Thoracic aorta (tissue), 2 donors: ENCODE results near the gene ASB1. TPM values are rescaled to one million over a fixed set of nuclear protein-coding genes. Genes with fewer than 3 reads are reported as not detected.

Source experiments
- ATAC-seq: fragments of 150-250 bp; one replicate; pipeline ENCODE4 v1.8.0; 2017; ENCODE audit warnings: low read depth; ENCODE audit not compliant: insufficient number of reproducible peaks, low FRiP score
- DNase-seq: peaks from one replicate; pipeline ENCODE4 v3.0.0-alpha.2; 2020; ENCODE audit warnings: low spot score
- H3K27ac ChIP-seq, 2 donors: fragments of 200-600 bp; sonication (generic); 1 replicate in 1 of 2; 2 replicates in 1 of 2; pipeline ENCODE4 v1.5.1; 2016; ENCODE audit warnings: mild to moderate bottlenecking in 2 of 2, moderate library complexity in 2 of 2
- H3K27me3 ChIP-seq: fragments of 200-600 bp; sonication (generic); replicated peaks from 2 replicates; pipeline ENCODE4 v1.6.0; 2016; ENCODE audit warnings: mild to moderate bottlenecking; ENCODE audit not compliant: insufficient read depth
- H3K36me3 ChIP-seq: fragments of 200-600 bp; sonication (generic); one replicate; pipeline ENCODE4 v1.5.1; 2016
- H3K4me1 ChIP-seq, 2 donors: fragments of 200-600 bp; sonication (generic); 1 replicate in 1 of 2; 2 replicates in 1 of 2; pipeline versions ENCODE4 v1.5.1 to v1.6.0; 2016; ENCODE audit warnings: low read depth in 2 of 2, mild to moderate bottlenecking in 1 of 2; ENCODE audit not compliant: control insufficient read depth in 1 of 2
- H3K4me3 ChIP-seq: fragments of 200-600 bp; sonication (generic); 2 replicates; pipeline ENCODE4 v1.5.1; 2016; ENCODE audit warnings: mild to moderate bottlenecking
- H3K9me3 ChIP-seq: fragments of 200-600 bp; sonication (generic); 2 replicates; pipeline ENCODE4 v1.5.1; 2016
- CTCF ChIP-seq: fragments of 200-600 bp; sonication (generic); IDR thresholded peaks from one replicate; pipeline ENCODE4 v1.5.1; 2019; ENCODE audit warnings: antibody characterized with exemption
- total RNA-seq, 2 donors: library from RNA; depleted of rRNA; stranded (reverse); fragments of >200 nt; gene quantifications; one replicate each; pipeline versions ENCODE4 v1.1.0 to v1.2.3, GENCODE V29; 2016

The ASB1 gene
- total RNA-seq, 2 donors from 2014 or later = 30.3 to 48.7 TPM

DNA sequence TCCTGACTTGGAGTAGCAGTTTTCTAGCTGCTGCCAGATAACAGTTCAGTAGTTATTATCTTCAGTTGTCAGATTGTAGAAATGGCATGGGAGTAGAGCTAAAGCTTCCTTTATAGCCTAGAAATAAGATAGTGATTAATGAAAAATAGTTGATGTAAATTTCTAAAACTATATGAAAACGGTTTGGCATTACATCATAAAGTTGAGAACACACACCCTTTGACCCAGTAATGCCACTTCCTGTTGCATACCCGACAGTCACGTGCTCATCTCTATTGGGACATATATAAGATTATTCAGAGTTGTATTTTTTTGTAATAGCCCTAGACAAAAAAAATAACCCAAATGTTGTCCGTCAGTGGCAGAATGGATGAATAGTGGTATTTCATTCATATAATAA lies 39.4 kb upstream of the ASB1 start:
- no peak for ATAC-seq
- no peak for DNase-seq
- no peak for TF ChIP-seq CTCF

DNA sequence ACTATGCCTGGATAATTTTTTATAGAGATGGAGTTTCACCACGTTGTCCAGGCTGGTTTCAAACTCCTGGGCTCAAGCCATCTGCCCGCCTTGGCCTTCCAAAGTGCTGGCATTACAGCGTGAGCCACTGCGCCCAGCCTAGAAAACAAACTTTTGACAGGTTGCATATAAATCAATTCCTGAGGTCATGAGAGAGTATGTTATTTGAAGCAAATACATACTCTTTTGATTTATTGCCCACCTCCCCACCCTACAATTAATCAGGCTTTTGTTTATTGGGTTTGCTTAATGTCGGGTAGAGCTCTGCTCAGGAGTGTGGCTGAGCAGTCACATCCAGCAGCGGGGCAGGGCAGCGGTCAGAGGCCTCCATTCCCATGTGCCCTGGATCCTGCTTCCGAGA lies 37.9 kb upstream of the ASB1 start:
- DNase-seq (no peak), ATAC-seq (no peak)
- TF ChIP-seq CTCF = no peak
- Histone ChIP-seq H3K27me3 (no peaks in the 10 kb centered on the region), H3K9me3 (no peaks in the 10 kb centered on the region), H3K4me1 (peaks cover 12 to 16% of the 10 kb centered on the region in 2 donors), H3K36me3 (no peaks in the 10 kb centered on the region), H3K27ac (no peak overlapping the region), H3K4me3 (no peak overlapping the region)

More for the DNA sequence above, 39.4 kb upstream of the ASB1 start:
- Histone ChIP-seq H3K4me3 (no peak overlapping the region), H3K4me1 (peaks cover 12 to 16% of the 10 kb centered on the region in 2 donors), H3K36me3 (no peaks in the 10 kb centered on the region), H3K9me3 (no peaks in the 10 kb centered on the region), H3K27me3 (no peaks in the 10 kb centered on the region), H3K27ac (no peak overlapping the region)

- no peaks in the 10 kb centered on the region for H3K36me3 ChIP-seq
- H3K4me1 ChIP-seq = peaks cover 12 to 16% of the 10 kb centered on the region in 2 donors
- DNase-seq (no peak), ATAC-seq (peak; percentile 48)
- H3K27ac ChIP-seq = peak overlapping the region; percentile 74 to 78
- H3K27me3 ChIP-seq = no peaks in the 10 kb centered on the region
- peak overlapping the region; percentile 36 for H3K4me3 ChIP-seq
- no peak for TF ChIP-seq CTCF
- no peaks in the 10 kb centered on the region for H3K9me3 ChIP-seq
These were observed 36.6 kb upstream of the ASB1 start for GRCh38 chr2:238389988-238390589.

- no peak for DNase-seq
- H3K9me3 ChIP-seq = no peaks in the 10 kb centered on the region
- H3K4me1 ChIP-seq = peaks cover 12 to 16% of the 10 kb centered on the region in 2 donors
- TF ChIP-seq CTCF = no peak
- no peak overlapping the region for H3K4me3 ChIP-seq
- H3K27me3 ChIP-seq = no peaks in the 10 kb centered on the region
- no peaks in the 10 kb centered on the region for H3K36me3 ChIP-seq
- no peak for ATAC-seq
- no peak overlapping the region for H3K27ac ChIP-seq
These were observed 35.6 kb upstream of the ASB1 start for GRCh38 chr2:238391042-238391689.

DNA sequence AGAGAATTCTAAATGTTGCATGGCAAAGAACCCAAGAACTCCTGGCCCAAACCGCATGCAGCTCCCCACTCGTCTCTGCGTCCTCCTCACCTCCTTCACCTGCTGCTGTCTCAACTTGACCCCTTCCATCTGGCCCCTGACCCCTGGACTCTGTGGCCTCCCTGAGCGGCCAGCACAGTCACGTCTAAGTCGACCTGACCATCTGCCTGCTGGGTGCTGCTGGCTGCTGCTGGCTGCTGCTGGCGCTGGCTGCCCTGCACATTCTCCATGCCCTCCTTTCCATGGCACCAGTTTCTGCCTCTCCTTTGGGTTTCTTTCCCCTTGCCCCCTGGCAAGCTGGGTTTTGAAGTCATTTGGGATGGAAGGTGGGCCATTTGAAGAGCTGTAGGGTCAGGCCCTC lies 30.1 kb upstream of the ASB1 start:
- peaks cover 3% of the 10 kb centered on the region for H3K36me3 ChIP-seq
- ATAC-seq (no peak), DNase-seq (no peak)
- no peak for TF ChIP-seq CTCF
- H3K27me3 ChIP-seq = no peaks in the 10 kb centered on the region
- H3K9me3 ChIP-seq = no peaks in the 10 kb centered on the region
- no peak overlapping the region for H3K4me3 ChIP-seq
- H3K27ac ChIP-seq = no peak overlapping the region
- H3K4me1 ChIP-seq = no peaks in the 10 kb centered on the region
